Cardiac septum (tissue), 1 donor: ENCODE data around the gene SLC22A12. TPM values are rescaled to one million over a fixed set of nuclear protein-coding genes. Genes with fewer than 3 reads are reported as not detected.

Source experiments
- DNase-seq: peaks from one replicate; pipeline ENCODE4 v3.0.0-alpha.2; 2020; ENCODE audit warnings: low spot score
- intact Hi-C: fragments of 100-400 bp; cut with DNase I; formaldehyde crosslinking; loops from one replicate; pipeline ENCODE4 v1.14.0; 2022
- total RNA-seq: library from RNA; stranded (reverse); fragmentation: NEBNext Ultra II Directional; extraction: Animal tissue kit (Norgen Biotek cat#: 25700); gene quantifications from one replicate; pipeline ENCODE4 v1.2.1, GENCODE V29; 2021
- donor health status: DM: no; HTN: no; CAD: no.

The SLC22A12 gene
- total RNA-seq, 1 donor from 2014 or later: not detected

DNA sequence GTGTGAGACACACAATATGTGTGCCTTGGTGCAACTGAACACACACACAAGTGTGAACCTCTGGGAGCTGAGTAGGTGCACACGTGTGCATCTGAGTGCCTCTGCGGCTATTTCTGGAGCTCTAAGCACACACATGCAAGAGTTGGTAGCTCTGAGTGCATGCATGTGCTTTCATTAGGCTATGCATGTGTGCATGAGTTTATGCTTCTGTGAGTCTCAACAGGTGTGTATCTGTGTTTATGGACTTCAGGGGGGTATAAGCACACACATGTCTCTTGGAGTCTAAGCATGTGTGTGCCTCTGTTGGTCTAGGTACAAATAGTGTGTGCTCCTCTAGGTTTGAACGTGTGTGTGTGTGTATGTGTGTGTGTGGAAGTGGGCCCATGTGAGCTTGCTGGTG lies 25.8 kb downstream of the SLC22A12 start:
- no peak for DNase-seq
- intact Hi-C loops: no loop called here

DNA sequence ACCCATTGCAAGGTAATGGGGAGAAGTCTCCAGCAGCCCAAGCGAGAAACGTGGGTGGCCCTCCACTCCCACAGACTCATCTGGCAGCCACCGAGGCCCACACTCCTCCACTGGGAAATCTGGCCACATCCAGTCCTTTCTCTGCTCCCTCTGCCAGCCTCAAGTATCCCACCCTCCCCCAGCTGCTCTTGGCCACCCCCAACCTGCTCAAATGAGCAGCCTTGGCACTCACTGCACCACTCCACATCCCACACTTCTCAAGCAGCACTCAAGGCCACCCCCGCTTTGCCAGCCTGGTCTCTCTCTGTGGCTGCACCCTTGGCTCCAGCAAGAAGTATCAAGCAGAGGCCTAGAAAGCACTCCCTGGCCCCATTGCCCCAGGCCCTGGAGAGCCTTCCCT lies 28.2 kb downstream of the SLC22A12 start:
- DNase-seq: no peak
- intact Hi-C loops: no loop called here

DNA sequence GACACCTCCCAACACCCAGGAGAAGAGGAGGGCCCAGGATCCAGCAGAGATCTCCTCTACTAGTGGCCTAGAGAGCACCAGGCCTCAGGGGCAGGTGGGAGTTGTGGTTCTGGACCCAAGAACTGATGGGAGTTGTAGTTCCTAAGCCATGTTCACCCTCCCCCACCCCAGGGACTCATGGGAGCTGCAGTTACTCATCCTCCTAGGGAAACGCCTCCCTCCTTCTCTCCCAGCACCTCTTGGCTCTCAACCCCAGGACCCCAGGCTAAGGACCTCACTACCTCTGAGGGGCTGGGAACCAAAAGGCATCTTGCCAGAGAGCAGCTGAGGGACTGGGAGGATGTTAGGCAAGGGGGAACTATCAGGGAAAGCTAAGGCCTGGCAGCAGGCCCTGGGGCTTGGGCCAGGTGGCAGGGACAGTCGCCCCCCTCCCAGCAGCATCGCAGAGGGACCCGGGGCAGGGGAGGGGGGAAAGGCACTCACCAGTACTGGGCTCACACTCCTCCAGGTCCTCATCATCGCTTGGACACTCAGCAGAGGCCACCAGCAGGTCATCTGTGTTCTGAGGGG lies 28.9 kb downstream of the SLC22A12 start:
- intact Hi-C loops: no loop called here
- no peak for DNase-seq

DNA sequence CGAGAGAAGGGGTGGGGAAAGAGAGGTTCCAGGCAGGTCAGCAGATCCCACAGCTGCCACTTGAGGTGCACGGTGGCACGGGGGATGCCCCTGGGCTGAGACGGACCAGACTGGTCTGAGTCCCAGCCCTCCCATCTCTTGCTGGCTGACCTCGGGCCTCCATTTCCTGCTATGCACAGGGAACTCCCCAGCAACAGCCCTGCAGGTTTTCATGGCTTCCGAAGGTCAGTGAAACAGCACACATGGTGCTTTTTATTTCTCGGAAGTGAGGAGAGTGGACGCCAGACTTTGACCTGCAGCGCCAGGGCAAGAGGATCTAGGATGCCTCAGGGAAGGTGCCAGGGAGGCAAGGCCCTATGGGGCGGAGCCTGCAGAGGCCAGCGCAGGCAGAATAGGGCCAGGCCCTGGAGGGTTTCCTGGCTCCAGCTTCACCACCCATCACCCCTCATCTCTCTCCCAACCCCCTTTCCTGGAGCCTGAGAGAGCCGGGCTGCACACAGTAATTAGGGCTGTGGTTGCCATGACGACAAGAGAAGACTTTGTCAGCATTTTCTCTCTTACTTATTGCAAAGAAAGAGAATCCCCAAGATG lies 29.5 kb downstream of the SLC22A12 start:
- intact Hi-C loops: no loop called here
- no peak for DNase-seq

DNA sequence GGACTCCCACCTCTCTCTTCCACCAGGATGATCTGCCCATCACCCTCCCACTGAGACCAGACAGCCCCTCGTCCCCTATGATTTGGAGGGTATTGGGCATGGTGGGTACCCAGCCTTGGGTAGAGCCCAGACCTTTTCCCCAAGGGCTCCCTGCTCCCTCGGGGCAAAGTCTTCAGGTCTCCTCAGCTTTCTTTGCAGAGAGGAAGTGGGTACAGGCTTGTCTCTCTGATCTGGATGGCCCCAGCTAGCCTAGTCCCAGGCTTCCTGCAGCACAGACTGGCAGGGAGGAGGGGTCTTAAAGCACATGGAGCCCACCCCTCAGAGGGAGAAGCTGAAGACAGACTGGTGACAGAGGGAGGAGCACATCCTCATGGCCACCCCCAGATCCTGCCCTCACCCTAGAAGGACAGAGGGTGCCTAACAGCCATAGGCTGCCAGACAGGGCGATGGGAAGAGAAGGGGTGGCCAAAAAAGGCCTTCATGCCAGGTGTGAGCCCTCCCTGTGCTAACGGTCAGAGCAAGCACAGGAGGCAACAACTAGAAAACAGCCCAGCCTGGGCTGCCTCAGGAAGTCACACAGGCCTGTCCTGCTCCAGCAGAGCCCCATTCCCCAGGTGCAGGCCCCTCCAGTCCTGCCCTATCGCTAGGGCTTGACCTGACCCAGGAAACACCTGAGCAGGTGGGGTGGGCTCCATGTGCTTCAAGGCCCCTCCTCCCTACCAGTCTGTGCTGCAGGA lies 30.4 kb downstream of the SLC22A12 start:
- intact Hi-C loops: no loop called here

DNA sequence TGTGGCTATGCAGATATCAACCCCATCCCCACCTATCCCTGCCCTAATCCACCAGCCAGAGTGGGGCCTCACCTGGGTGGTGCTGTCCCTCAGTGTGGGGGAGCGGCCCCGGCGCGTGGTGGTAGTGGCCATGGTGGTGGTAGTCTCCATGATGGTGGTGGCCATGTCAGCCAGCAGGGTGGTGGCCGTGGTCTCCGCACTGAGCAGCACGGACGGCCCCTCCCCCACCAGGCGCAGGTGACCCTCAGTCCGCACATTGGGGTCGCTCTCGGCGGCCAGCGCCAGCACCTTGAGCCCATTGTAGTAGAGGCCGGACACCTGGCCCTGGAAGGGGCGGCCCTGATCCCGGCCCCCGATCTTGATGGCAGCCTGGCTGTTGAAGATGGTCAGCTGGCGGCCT lies 31.7 kb downstream of the SLC22A12 start:
- no peak for DNase-seq
- intact Hi-C loops: no loop called here

More for the DNA sequence above, 30.4 kb downstream of the SLC22A12 start:
- no peak for DNase-seq

DNA sequence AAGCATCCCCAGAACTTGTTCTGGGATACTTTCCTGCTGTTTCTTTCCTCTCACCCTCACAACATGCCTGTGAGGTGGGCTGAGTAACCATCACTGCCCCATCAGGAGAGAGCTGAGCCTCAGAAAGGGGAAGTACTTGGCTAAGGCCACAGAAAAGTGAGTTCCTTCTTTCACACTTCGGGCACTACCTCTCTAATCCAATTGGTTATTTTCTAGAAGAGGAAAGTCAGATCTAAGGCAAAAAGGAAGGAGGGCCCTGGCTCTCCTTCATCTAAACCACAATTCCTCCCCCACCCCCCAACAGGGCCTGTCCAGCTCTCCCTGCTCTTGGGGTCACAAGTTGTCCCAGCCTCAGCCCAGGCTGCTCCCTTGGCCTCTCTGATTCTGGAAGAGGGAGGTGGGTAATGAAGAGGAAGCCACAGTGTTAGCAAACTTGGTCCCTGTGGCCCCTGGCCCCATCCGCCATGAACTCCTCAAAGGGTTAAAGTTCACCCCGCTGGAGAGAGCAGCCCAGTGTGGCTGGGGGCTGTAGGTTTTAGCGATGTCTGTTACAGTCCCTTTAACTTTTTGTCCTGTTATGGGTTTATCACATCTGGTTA lies 34.0 kb downstream of the SLC22A12 start:
- intact Hi-C loops: no loop called here
- no peak for DNase-seq

DNA sequence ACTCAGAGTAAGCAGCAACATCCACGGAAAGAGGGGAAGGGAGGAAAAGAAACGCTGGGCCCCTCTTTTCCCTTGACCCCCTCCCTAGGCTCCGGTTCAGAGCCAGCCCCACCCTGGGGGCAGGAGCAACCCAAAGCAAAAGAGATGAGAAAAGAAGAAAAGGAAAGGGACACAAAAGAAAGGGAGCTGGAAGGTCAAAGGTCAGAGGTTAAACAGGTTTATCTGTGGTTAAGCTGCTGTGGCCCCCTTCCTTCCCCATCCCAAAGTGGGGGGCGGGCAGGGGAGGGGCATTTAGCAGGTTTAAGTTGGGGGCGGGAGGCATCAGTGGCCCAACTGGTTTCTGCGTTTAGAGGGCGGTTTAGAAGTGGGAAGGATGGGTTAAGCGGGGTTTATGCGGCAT lies 35.6 kb downstream of the SLC22A12 start:
- intact Hi-C loops: no loop called here
- no peak for DNase-seq

DNA sequence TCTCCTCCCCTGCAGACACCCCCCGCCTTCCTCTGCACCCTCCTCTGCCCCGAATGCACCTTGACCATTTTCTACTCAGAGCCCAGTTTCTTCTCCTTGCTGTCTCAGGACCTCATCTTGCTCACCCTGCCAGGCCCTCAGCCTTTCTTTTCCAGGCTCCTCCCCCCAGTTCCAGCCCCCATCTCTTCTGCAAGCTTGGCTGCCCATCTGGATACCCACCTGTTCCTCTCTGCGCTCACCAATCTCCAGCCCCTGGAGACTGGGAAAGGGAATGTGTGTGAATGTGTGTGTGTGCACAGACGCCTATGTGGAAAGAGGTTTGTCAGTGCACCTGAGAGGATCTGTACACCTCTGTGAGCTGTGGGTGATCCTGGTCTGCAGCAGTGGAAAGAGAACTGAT lies 36.4 kb downstream of the SLC22A12 start:
- intact Hi-C loops: no loop called here
- DNase-seq: no peak

DNA sequence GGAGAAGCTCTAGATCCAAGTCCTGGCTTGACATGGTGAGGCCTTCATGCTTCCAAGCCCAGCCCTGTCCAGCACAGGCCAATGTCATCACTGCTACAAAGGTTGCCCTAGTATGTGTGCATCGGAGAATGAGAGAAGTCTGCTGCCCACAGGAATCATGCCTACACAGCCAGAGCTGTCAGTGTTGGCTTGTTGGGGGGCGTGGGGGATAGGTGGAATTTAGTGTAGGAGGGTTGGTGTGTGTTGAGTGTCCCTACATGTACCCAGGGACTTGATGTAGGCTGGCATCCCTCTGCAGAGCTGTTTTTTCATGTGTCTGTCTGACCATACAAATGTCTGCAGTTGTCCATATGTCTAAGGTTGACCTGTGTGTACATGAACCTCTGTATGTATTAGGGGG lies 37.6 kb downstream of the SLC22A12 start:
- intact Hi-C loops: no loop called here
- DNase-seq: no peak

DNA sequence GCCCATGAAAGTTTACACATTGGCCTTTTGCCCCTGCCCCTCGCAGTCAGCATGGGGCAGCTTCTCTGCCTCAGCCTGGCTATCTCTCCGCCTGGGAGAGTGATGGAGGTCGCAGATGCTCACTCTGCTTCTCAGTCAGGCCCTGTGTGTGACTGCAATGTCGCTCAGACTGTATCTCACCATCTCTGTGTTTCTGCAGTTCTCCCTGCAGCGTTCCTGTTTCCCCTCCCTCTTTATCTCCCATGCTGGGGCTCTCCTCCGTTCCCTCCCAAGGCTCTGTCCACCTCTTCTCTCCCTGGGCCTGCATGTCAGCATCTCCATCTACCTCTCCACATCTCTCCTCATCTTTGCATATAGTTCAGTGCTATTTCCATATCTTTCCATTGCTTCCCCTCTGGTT lies 38.1 kb downstream of the SLC22A12 start:
- DNase-seq: no peak
- intact Hi-C loops: no loop called here

DNA sequence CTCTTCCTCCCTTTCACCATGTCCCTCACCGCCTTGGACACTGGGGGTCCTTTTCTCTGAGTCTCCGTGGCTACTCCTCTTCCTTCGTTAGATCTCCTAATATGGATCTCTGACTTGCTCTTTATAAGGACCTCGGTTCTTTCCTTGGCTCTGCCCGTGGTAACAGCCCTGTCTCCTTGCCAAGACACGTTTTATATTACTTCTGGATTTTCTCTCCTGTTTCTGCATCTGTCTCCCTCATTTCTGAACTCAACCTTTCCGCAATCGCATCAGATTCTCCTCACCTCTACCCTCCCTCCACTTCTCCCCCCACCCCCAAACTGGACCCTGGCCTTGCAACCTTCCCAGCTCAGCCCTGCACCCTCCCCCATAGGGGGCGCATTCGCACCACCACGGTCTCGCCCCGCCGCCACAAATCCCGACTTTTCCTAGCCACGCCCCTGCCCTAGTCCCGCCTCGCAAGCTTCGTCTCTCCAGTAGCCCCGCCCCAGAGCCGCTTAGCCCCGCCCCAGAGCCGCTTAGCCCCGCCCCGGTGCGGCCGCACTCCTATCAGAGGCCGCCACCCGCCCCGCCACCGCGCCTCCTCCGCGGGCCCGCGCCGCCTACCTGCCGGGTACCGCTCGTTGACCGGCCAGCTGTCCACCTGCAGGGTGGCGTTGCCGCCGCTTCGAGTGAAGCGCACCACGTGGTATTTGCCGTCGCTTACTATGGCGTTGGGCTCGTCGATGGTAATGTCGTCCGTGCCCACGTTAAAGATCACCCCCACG lies 39.0 kb downstream of the SLC22A12 start:
- DNase-seq: no peak
- intact Hi-C loops: no loop called here

DNA sequence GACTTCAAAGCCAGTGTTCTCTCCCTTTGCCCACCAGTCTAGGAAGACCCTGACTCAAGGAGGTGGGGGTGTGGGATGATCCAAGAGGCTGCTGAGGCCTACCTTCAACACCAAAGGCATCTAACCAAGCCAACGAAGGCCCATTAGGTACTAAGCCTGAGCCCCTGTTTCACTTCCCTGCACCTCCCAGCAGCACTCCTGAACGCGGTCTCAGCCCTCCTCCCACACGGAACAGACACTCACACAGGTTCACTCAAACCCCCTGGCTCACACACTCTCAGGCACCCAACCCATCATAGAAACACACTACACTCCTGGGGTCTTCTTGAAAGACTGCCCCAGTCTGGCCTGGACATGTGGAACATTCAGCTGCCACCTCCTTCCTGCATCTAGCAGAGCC lies 40.7 kb downstream of the SLC22A12 start:
- intact Hi-C loops: no loop called here
- no peak for DNase-seq

DNA sequence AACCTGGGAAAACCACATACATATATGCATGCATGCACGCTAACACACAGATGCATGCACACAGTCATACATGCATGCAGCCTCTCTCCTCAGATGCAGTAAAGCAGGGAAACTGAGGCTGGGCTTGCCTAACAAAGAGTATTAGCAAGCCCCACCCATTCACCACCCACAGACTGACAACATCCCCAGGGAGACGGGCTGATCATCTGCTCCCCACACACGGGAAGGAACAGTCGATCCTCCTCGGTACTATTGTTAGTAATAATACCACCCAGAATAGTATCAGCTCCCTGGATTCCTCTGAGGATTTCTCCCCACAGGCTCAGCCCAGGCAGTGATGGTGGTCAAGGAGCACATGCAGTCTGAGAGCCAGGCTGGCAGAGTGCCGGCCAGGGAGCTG lies 41.2 kb downstream of the SLC22A12 start:
- DNase-seq: no peak
- intact Hi-C loops: no loop called here

DNA sequence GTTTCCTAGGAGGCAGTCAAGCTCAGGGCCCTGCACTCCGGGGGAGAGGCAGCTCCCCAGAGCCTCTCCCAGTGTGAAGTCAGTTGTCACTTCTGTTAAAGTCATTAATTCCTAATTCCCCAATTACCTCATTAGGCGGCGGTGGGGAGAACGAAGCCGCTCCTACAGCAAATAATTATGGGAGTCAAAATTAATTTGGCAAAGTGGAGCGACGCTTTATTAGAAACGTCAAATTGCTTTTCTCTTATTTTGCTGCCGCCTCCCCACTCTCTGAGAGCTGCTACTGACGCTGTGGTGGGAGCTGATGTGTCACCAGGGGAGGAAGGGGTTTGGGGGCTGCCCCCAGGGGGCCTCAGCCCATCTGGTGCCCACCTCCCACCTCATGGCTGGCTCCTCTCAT lies 41.6 kb downstream of the SLC22A12 start:
- intact Hi-C loops: no loop called here
- no peak for DNase-seq

DNA sequence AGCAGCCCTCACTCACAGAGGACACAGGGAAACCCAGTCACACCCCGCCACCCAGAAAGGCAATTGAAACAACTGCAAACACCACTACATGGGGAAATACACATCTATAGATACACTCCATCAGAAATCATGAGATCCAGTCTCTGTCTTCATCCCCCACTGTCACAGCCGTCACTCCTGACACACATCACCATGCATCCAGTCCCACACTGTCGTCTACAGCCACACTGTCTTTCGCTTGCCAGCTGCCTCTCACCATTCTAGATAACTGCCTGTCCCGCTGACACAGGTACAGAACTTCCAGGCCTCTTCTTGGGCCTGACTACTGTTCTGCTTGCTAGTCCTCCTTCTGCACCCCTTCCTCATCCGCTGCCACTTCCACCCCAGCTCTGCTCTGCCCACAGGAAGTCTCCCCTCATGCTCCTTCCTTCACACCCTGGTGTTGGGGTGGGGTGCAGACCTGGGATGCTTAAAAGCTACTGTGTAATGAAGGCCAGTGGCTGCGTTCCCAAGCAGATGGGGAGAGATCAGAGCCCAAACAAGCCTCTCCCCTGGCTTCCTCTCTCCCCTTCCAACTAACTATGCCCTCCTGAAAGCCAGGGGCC lies 42.6 kb downstream of the SLC22A12 start:
- intact Hi-C loops: no loop called here

DNA sequence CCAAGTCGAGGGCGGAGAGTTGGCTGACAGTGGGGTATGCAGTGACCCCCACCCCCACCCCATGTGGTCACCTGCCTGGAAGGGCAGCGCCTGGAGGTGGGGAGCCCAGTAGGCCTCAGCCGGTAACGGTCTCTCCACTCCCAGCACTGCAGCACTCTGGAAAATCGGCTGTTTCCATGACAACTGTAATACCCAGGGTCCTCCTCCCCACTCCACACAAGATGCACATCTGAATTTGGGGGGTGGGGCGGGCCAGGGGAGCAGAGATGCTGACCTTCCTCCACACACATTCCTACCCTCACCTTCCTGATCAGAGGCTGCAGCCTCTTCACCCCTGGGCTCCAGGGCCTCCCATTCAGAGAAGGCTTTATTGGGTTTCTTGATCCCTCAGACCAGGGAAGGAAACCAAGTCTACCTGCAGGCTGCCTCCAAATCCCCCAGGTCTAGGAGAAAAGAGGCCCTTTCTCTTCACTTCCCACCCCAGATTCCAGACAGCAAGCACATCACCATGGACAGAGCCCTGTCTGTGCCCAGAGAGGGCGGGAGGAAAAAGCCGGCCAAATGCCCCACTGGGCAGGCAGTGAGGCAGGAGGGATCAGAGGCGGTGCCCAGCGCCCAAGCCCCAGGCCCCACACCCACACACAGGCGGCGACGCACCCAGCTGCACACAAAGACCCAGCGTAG lies 46.5 kb downstream of the SLC22A12 start:
- no peak for DNase-seq

More for the DNA sequence above, 42.6 kb downstream of the SLC22A12 start:
- no peak for DNase-seq

DNA sequence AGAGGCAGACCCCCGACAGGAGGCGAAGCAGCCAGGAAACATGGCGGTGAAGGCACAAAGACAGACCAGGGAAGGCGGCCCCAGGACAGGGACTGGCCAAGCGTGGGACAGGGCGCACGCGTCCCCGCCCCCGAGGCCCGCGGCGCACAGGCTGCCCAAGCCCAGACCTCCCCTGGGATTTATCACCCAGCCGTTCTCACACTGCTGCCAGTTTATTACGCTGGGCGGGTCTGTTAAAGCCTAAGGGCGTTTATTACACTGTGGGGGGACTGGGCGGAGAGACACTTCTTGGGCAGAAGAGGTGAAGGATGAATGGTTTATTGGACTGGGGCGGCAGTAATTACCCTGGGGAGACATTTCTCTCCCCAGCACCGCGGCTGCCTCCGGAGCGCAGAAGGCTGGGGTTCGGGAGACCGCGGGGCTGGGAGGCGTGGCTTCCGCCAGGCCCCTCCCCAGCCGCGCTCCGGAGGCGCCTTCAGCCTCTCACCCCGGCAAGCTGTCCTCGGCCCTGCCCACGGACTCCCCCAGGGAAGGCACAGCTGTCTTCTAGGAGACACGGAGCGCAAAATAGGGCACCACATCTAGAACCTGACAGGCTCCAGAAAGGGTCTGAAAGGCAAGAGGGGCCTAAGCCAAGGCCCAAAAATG lies 47.1 kb downstream of the SLC22A12 start:
- intact Hi-C loops: no loop called here
- DNase-seq: no peak

More for the DNA sequence above, 46.5 kb downstream of the SLC22A12 start:
- intact Hi-C loops: no loop called here

DNA sequence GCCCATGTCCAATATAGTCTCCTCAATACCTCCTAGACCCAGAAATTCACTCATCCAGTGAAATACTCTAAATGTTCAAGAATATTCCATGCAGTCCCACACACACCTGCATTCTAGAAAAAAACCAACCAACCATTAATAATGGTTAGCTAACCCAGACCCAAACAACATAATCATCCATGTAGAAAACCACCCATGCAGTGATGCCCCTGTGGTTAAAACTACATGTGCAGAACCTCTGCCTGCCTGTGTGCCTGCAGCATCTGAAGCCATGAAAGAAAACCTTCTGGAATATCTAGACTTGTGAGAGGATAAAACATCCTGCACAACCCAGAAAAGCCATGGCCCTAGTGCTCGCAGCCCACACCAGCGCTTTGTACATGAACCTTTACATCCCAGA lies 47.8 kb downstream of the SLC22A12 start:
- intact Hi-C loops: no loop called here
- DNase-seq: no peak
